ENCODE results near the gene SHISAL2A. TPM values are rescaled to one million over a fixed set of nuclear protein-coding genes. Genes with fewer than 3 reads are reported as not detected.

The SHISAL2A gene
- total RNA-seq: not detected in 2 replicates

GRCh38 chr1:52632732-52633290 lies at the start of gene SHISAL2A:
Gene SHISAL2A (plus strand): TSS chr1:52633168. CDS start chr1:52633494, 326 bp downstream.

GRCh38 chr1:52601991-52602855 lies 30.7 kb upstream of the SHISAL2A start, which contains the start of gene GPX7:
Gene GPX7 (plus strand): TSS chr1:52602371. CDS start chr1:52602410, 39 bp downstream.

GRCh38 chr1:52697795-52698674 lies 65.1 kb downstream of the SHISAL2A start, which contains the start of gene COA7:
Gene COA7 (minus strand): TSS chr1:52698347. CDS start chr1:52698326, 21 bp downstream.

Other genes with a start within 250 kb of the SHISAL2A start
- gene ORC1, start 228.7 kb upstream of the SHISAL2A start, total RNA-seq: 0.44 and 14.6 TPM in 2 replicates
- 6.6 and 11.7 TPM in 2 replicates for gene PRPF38A, start 228.6 kb upstream of the SHISAL2A start, total RNA-seq
- 30.1 and 44.6 TPM in 2 replicates for gene TUT4, start 80.1 kb upstream of the SHISAL2A start, total RNA-seq
- gene GPX7, start 30.8 kb upstream of the SHISAL2A start, total RNA-seq: 56.9 and 63.4 TPM in 2 replicates
- 12.0 and 17.2 TPM in 2 replicates for gene COA7, start 65.2 kb downstream of the SHISAL2A start, total RNA-seq
- gene ZYG11B, start 93.3 kb downstream of the SHISAL2A start, total RNA-seq: 21.9 and 60.0 TPM in 2 replicates
- gene ZYG11A, start 209.6 kb downstream of the SHISAL2A start, total RNA-seq: 1.1 and 1.8 TPM in 2 replicates